Measurements from ENCODE around the gene CCR4. TPM values are rescaled to one million over a fixed set of nuclear protein-coding genes. Genes with fewer than 3 reads are reported as not detected.
"Not testable (repeated sequence)": the region's sequence is repeated elsewhere in the genome, so short reads cannot be mapped to it uniquely, and the experiment has no call there.

Gene CCR4
- total and polyA plus RNA-seq, 10 of the 15 experiments (the other 5 are each of a cell fraction or from before 2014, with no cell fraction given), result 0.41 to 12.4 (median 5.3) TPM

- TF ChIP-seq ZBTB4 (CRISPR knock-in tag; IDR thresholded peaks at IDR 0.05) (no peak), NFYA (IDR thresholded peaks at IDR 0.05; ENCODE audit: borderline replicate concordance, low read depth, low read length) (no peak), PKNOX1 (IDR thresholded peaks at IDR 0.05) (no peak), SRF (IDR thresholded peaks at IDR 0.05; ENCODE audit: low read depth in 2 of 2, low read length in 2 of 2) (no peak), ZNF592 (IDR thresholded peaks at IDR 0.05) (no peak), CREB1 (IDR thresholded peaks at IDR 0.05; ENCODE audit: low read depth) (no peak), NR2F1 (conservative IDR thresholded peaks at IDR 0.05) (no peak), ZBED1 (IDR thresholded peaks at IDR 0.05; ENCODE audit: borderline replicate concordance) (no peak), NFYB (IDR thresholded peaks at IDR 0.05; ENCODE audit: insufficient read depth, low read depth, low read length) (no peak)
Measured at GRCh38 chr3:32983124-32983523, 31.7 kb downstream of the CCR4 start (continued).

GRCh38 chr3:32984918-32985317 is 33.5 kb downstream of the CCR4 start:
- WGBS (ENCODE audit: insufficient coverage, insufficient replicate concordance, low lambda C conversion rate, missing lambda C conversion rate), result 49% methylated on average over 3 of the region's 3 CpGs
- peak; percentile 53 for ATAC-seq
- H3K4me2 ChIP-seq (ENCODE audit: control insufficient read depth, insufficient read depth); BruUV-seq (replicated peaks); H3K4me1 ChIP-seq (ENCODE audit: control insufficient read depth, insufficient read depth, low read length); H3K79me2 ChIP-seq (ENCODE audit: control insufficient read depth, insufficient read depth, low read length); H3K4me3 ChIP-seq; H4K20me1 ChIP-seq (ENCODE audit: control insufficient read depth, insufficient read depth); FAIRE-seq; RAD21 ChIA-PET (ENCODE audit: unreplicated experiment); H3K27me3 ChIP-seq (replicated peaks in 1 of 2; ENCODE audit: control insufficient read depth in 2 of 2, insufficient read depth in 2 of 2, low read length in 1 of 2); H2AFZ ChIP-seq (ENCODE audit: control insufficient read depth, low read depth, low read length); H3K9me3 ChIP-seq (replicated peaks; ENCODE audit: control insufficient read depth, insufficient read depth, low read length); H3K9ac ChIP-seq (ENCODE audit: control insufficient read depth, insufficient read depth, low read length); H3K27ac ChIP-seq (ENCODE audit: control insufficient read depth, insufficient read depth); in situ Hi-C loops (cut with MboI); H3K36me3 ChIP-seq (ENCODE audit: control insufficient read depth in 2 of 2, insufficient read depth in 2 of 2, low read length in 1 of 2); DNase-seq (ENCODE audit: low read depth, low spot score): not testable (repeated sequence)
- ChIA-PET SMC1A (ENCODE audit: uncharacterized antibody, unreplicated experiment) (interaction anchor here (1.4 kb wide), 1 partner anchor 46 kb away, joined by 4 read pairs; no protein-coding TSS in a partner anchor), CTCF (interaction anchor here (0.6 to 0.7 kb wide), 3 partner anchors 11 to 757 kb away, joined by 3 read pairs; no protein-coding TSS in a partner anchor), POLR2A (interaction anchor here (0.6 kb wide), 1 partner anchor 300 kb away, joined by 3 read pairs; no protein-coding TSS in a partner anchor)
- intact Hi-C loops (cut with micrococcal nuclease; ENCODE audit: unreplicated experiment), result loop anchor here (5.0 kb wide), 1 partner anchor 33 kb away; the partner anchor contains the start of gene CCR4

Data from GM12878 (cell line).